HepG2 (cell line): Measurements from ENCODE around the gene STX8. TPM values are rescaled to one million over a fixed set of nuclear protein-coding genes. Genes with fewer than 3 reads are reported as not detected.

Experiments
- ATAC-seq: fragments of 200-7000 bp; cut with Tn5 transposase; 3 replicates; pipeline ENCODE4 v1.9.1; 2020; ENCODE audit warnings: mild to moderate bottlenecking, moderate library complexity
- BruUV-seq: library from RNA; stranded (reverse); fragments of 400-500 nt; replicated peaks from 2 replicates; lab custom pipeline; 2021; lab: Mats Ljungman, UMichigan
- CTCF ChIA-PET: fragments of 300-600 bp; formaldehyde crosslinking; extraction: SDS; loops from one replicate; lab custom pipeline; 2021; ENCODE audit warnings: low total read pairs, inconsistent platforms, low intra/inter-chr PET ratio; lab: Yijun Ruan, JAX
- POLR2A ChIA-PET: fragments of 350-600 bp; sonication (Branson Sonifier 250); formaldehyde crosslinking; loops from one replicate; lab custom pipeline; 2020; ENCODE audit warnings: antibody characterized with exemption, inconsistent platforms; lab: Yijun Ruan, JAX
- DNase-seq: peaks from one replicate; pipeline ENCODE4 v3.0.0-alpha.2; 2015; ENCODE audit warnings: low spot score
- FAIRE-seq: peaks from 3 replicates; lab custom pipeline; 2011; peaks lifted over from hg19 to GRCh38; lab: Jason Lieb, UNC
- H2AFZ ChIP-seq: one replicate; pipeline ENCODE4 v1.6.1; 2011; ENCODE audit warnings: low read length, inconsistent platforms
- H3K27ac ChIP-seq: fragments of 300-600 bp; 3 replicates; pipeline ENCODE4 v1.8.0; 2011; ENCODE audit warnings: mixed run types, mild to moderate bottlenecking, mixed read lengths, low read length, inconsistent platforms; ENCODE audit not compliant: insufficient read depth; ENCODE audit errors: extremely low read length
- H3K27me3 ChIP-seq, 2 experiments: fragments of 200-600 bp in 1 of 2; 2 replicates in 1 of 2; 3 replicates in 1 of 2; pipeline versions ENCODE4 v1.6.0 to v1.8.0; 2011; ENCODE audit warnings: low read length in 2 of 2, mild to moderate bottlenecking in 2 of 2, moderate library complexity in 2 of 2, inconsistent platforms in 1 of 2; ENCODE audit not compliant: insufficient read depth in 2 of 2, control insufficient read depth in 1 of 2
- H3K36me3 ChIP-seq, 2 experiments: fragments of 200-600 bp in 1 of 2; replicated peaks in 1 of 2; 2 replicates in 1 of 2; 3 replicates in 1 of 2; pipeline versions ENCODE4 v1.5.1 to v1.8.0; 2011; ENCODE audit warnings: low read length in 2 of 2, inconsistent platforms in 1 of 2; ENCODE audit not compliant: insufficient read depth in 2 of 2, control insufficient read depth in 1 of 2
- H3K4me1 ChIP-seq: 2 replicates; pipeline ENCODE4 v1.5.1; 2012; ENCODE audit warnings: low read length, inconsistent platforms; ENCODE audit not compliant: insufficient read depth
- H3K4me2 ChIP-seq: 2 replicates; pipeline ENCODE4 v1.6.0; 2011; ENCODE audit warnings: low read depth, low read length, inconsistent platforms
- H3K4me3 ChIP-seq, 3 experiments: fragments of 200-600 bp in 1 of 3; sonication (generic), shearing (Covaris generic) in 1 of 3; replicated peaks in 1 of 3; 2 replicates each; pipeline ENCODE4 v1.5.1; 2011 to 2016; ENCODE audit warnings: low read length in 3 of 3, inconsistent platforms in 2 of 3, low read depth in 2 of 3, mild to moderate bottlenecking in 2 of 3, control low read depth in 1 of 3, mixed read lengths in 1 of 3; ENCODE audit not compliant: insufficient read depth in 1 of 3
- H3K79me2 ChIP-seq: one replicate; pipeline ENCODE4 v1.6.1; 2011; ENCODE audit warnings: low read length, inconsistent platforms; ENCODE audit not compliant: insufficient read depth
- H3K9ac ChIP-seq: 2 replicates; pipeline ENCODE4 v1.6.0; 2011; ENCODE audit warnings: mild to moderate bottlenecking, low read depth, low read length, inconsistent platforms; ENCODE audit not compliant: insufficient read depth
- H3K9me3 ChIP-seq: 2 replicates; pipeline ENCODE4 v1.5.1; 2012; ENCODE audit warnings: mild to moderate bottlenecking, low read length
- H4K20me1 ChIP-seq: 2 replicates; pipeline ENCODE4 v1.6.0; 2011; ENCODE audit warnings: inconsistent platforms, mild to moderate bottlenecking, low read length, moderate library complexity; ENCODE audit not compliant: insufficient read depth
- AKAP8 ChIP-seq: sonication (generic); formaldehyde crosslinking; IDR thresholded peaks from 2 replicates; pipeline ENCODE4 v1.5.1; 2020; ENCODE audit warnings: mild to moderate bottlenecking, missing genetic modification reagents
- CBX5 ChIP-seq: sonication (generic); formaldehyde crosslinking; IDR thresholded peaks from 2 replicates; pipeline ENCODE4 v1.4.0; 2020; ENCODE audit warnings: missing genetic modification reagents, borderline replicate concordance
- FOXA3 ChIP-seq: IDR thresholded peaks from 2 replicates; pipeline ENCODE4 v1.6.1; 2016; ENCODE audit warnings: missing genetic modification reagents, missing compliant biosample characterization
- HMG20A ChIP-seq: IDR thresholded peaks from 2 replicates; pipeline ENCODE4 v1.6.1; 2016; ENCODE audit warnings: borderline replicate concordance
- KDM1A ChIP-seq: IDR thresholded peaks from 2 replicates; pipeline ENCODE4 v1.6.1; 2016; ENCODE audit warnings: missing compliant biosample characterization
- MEIS2 ChIP-seq: sonication (generic); formaldehyde crosslinking; IDR thresholded peaks from 2 replicates; pipeline ENCODE4 v1.9.0; 2021; ENCODE audit warnings: mild to moderate bottlenecking, missing genetic modification reagents
- NAIF1 ChIP-seq: sonication (generic); formaldehyde crosslinking; IDR thresholded peaks from 2 replicates; pipeline ENCODE4 v1.5.0; 2020; ENCODE audit warnings: mild to moderate bottlenecking, missing genetic modification reagents, borderline replicate concordance
- RXRA ChIP-seq: sonication (generic); formaldehyde crosslinking; IDR thresholded peaks from 2 replicates; pipeline ENCODE4 v1.5.1; 2020; ENCODE audit warnings: missing genetic modification reagents
- ZNF224 ChIP-seq: sonication (generic); formaldehyde crosslinking; IDR thresholded peaks from 2 replicates; pipeline ENCODE4 v1.5.0; 2020; ENCODE audit warnings: mild to moderate bottlenecking, missing genetic modification reagents
- ZNF430 ChIP-seq: sonication (generic); formaldehyde crosslinking; IDR thresholded peaks from 2 replicates; pipeline ENCODE4 v1.9.0; 2021; ENCODE audit warnings: mild to moderate bottlenecking, missing genetic modification reagents
- WGBS: methylation state at CpG from one replicate; pipeline ENCODE4 v1.1.6; 2017; ENCODE audit warnings: low lambda C conversion rate; 5-methylcytosine and 5-hydroxymethylcytosine counted together
- in situ Hi-C: cut with HindIII; loops from 2 replicates; pipeline ENCODE4 v1.10.0; 2017; ENCODE audit warnings: low pct_unique_long_range_greater_than_20kb; ENCODE audit not compliant: extremely low pct_ligation_motif_present
- intact Hi-C: fragments of 100-400 bp; cut with micrococcal nuclease; formaldehyde crosslinking; loops from one replicate; pipeline ENCODE4 v1.10.0; 2022; ENCODE audit not compliant: unreplicated experiment
- polyA plus RNA-seq, 8 experiments: library from polyadenylated mRNA; depleted of rRNA in 3 of 8; stranded (reverse) in 7 of 8; unstranded in 1 of 8; fragments of >200 nt; fragmentation: Illumina TruSeq in 4 of 8; extraction: Trizol in 4 of 8; gene quantifications; 2 replicates each; pipeline versions ENCODE4 v1.2.1 to v1.2.3, GENCODE V29; 2011 to 2016; ENCODE audit warnings: low read depth in 4 of 8, missing spikeins in 1 of 8, mixed read lengths in 1 of 8; ENCODE audit not compliant: insufficient read depth in 1 of 8
- total RNA-seq, 5 experiments: library from RNA; depleted of rRNA; stranded (reverse); fragments of >200 nt; fragmentation: Illumina TruSeq; extraction: Trizol; gene quantifications; 2 replicates each; pipeline ENCODE4 v1.2.3, GENCODE V29; 2016; ENCODE audit warnings: low read depth in 1 of 5

STX8 gene
- total and polyA plus RNA-seq, 2 of the 13 experiments (the other 11 are each of a cell fraction or from before 2014, with no cell fraction given): 36.4 to 53.6 TPM

DNA sequence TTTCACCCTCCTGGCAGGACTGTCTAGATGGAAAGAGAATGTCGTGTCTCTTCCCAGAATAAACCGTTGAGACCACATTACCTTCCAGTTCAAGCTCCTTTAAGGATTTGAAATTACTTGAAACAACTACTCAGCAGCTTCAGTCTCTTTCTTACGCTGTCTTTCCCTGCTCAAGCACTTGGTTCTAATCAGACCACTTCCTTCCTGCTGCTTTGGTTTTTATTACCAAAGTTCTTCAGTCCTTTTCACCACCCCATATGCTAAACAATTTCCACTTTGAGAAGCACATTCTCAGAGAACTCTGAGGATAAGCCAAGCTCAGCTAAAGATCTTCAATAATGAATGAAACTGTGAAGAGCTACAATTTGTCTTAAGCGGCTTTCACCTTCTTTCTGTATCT, 105.4 kb downstream of the STX8 start:
- in situ Hi-C loops: loop anchor here (10.0 kb wide), 1 partner anchor 55 kb away; no protein-coding TSS in a partner anchor
- no peaks in the 10 kb centered on the region for H4K20me1 ChIP-seq

DNA sequence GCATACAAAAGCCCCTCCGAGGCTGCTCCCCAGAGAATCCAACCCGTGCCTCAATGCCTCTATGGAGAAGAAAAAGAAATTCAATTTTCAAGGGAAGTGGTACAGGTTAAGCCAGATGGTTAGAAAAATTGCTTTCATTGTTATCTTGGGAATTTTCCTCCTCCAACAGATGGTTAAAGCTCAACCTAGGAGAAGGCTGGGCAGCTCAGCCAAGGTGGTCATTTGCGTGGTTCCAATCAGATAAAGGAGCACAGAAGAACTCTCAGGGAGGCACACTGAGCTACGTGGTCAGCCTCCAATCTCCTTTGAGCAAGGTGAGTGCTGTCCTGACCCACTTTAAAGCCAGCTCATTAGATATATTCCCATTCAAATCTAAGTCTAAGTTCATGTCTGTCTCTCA, 106.7 kb downstream of the STX8 start:
- Histone ChIP-seq H3K27me3 (no peaks in the 10 kb centered on the region), H3K4me2 (no peak overlapping the region), H4K20me1 (no peaks in the 10 kb centered on the region), H2AFZ (no peak overlapping the region), H3K36me3 (no peaks in the 10 kb centered on the region), H3K79me2 (no peaks in the 10 kb centered on the region), H3K4me1 (peaks cover 5% of the 10 kb centered on the region), H3K9me3 (no peaks in the 10 kb centered on the region), H3K27ac (no peak overlapping the region), H3K9ac (no peak overlapping the region), H3K4me3 (no peak overlapping the region)
- intact Hi-C loops (no loop called here), in situ Hi-C loops (no loop called here)
- ChIA-PET CTCF (no interaction called here), POLR2A (no interaction called here)
- no peak for TF ChIP-seq MEIS2
- TF ChIP-seq FOXA3: no peak
- FAIRE-seq: no peak
- WGBS: 90% methylated on average over 3 of the region's 4 CpGs
- ATAC-seq: no peak
- DNase-seq: no peak
- BruUV-seq: no TSS peak

More for the DNA sequence above, 105.4 kb downstream of the STX8 start:
- Histone ChIP-seq H3K27ac (no peak overlapping the region), H3K4me2 (no peak overlapping the region), H3K36me3 (no peaks in the 10 kb centered on the region), H3K9me3 (no peaks in the 10 kb centered on the region), H3K4me3 (no peak overlapping the region), H3K4me1 (peaks cover 17% of the 10 kb centered on the region), H3K79me2 (no peaks in the 10 kb centered on the region), H3K27me3 (no peaks in the 10 kb centered on the region), H2AFZ (no peak overlapping the region), H3K9ac (no peak overlapping the region)
- no TSS peak for BruUV-seq
- CTCF ChIA-PET: no interaction called here
- ATAC-seq (no peak), DNase-seq (no peak), FAIRE-seq (no peak)
- POLR2A ChIA-PET: interaction anchor here (0.5 kb wide), 1 partner anchor 35 kb away, joined by 3 read pairs; no protein-coding TSS in a partner anchor
- WGBS: 76% methylated on average over 4 of the region's 4 CpGs
- TF ChIP-seq KDM1A (CRISPR knock-in tag) (no peak), CBX5 (CRISPR knock-in tag) (no peak), HMG20A (CRISPR knock-in tag) (no peak), RXRA (CRISPR knock-in tag) (no peak), ZNF430 (CRISPR knock-in tag) (no peak), NAIF1 (no peak), ZNF224 (CRISPR knock-in tag) (no peak), AKAP8 (no peak)
- intact Hi-C loops: no loop called here
